ENCODE data around the gene PSMB4.
"Not testable (repeated sequence)": the region's sequence is repeated elsewhere in the genome, so short reads cannot be mapped to it uniquely, and the experiment has no call there.

PSMB4 gene

GRCh38 chr1:151437396-151437795, 38.0 kb downstream of the PSMB4 start:
- not testable (repeated sequence) for DNase-seq (ENCODE audit: low read depth in 2 of 2, low spot score in 1 of 2)

- peak; percentile 7 to 39 for DNase-seq (ENCODE audit: low read depth in 2 of 2, low spot score in 1 of 2)
Measured at GRCh38 chr1:151443846-151444782, 44.7 kb downstream of the PSMB4 start.

GRCh38 chr1:151444783-151445177, 45.4 kb downstream of the PSMB4 start:
- no peak for DNase-seq (ENCODE audit: low read depth in 2 of 2, low spot score in 1 of 2)

- no peak for DNase-seq (ENCODE audit: low read depth in 2 of 2, low spot score in 1 of 2)
Measured at GRCh38 chr1:151447696-151448095, 48.3 kb downstream of the PSMB4 start.
